IMR-90 (cell line): ENCODE results near the gene CYP21A2.

ENCODE experiments used
- CEBPB ChIP-seq: IDR thresholded peaks from 2 replicates; pipeline ENCODE4 v1.6.1; 2012; ENCODE audit warnings: low read depth, low read length, improper control_type of control experiment
- CHD1 ChIP-seq: IDR thresholded peaks from 2 replicates; pipeline ENCODE4 v1.6.1; 2012; ENCODE audit warnings: low read depth, low read length, improper control_type of control experiment
- CTCF ChIP-seq: conservative IDR thresholded peaks from 2 replicates; pipeline ENCODE4 v1.5.1; 2012; ENCODE audit warnings: mild to moderate bottlenecking, low read depth, low read length, improper control_type of control experiment
- ELK1 ChIP-seq: fragments of 150-350 bp; IDR thresholded peaks from 2 replicates; pipeline ENCODE4 v1.6.1; 2016; ENCODE audit warnings: low read depth, mild to moderate bottlenecking, low read length, moderate library complexity, borderline replicate concordance
- FOS ChIP-seq: fragments of 150-350 bp; IDR thresholded peaks from 2 replicates; pipeline ENCODE4 v1.6.1; 2016; ENCODE audit warnings: low read depth, low read length
- MAFK ChIP-seq: IDR thresholded peaks from 2 replicates; pipeline ENCODE4 v1.6.1; 2012; ENCODE audit warnings: low read depth, low read length, improper control_type of control experiment
- MAZ ChIP-seq: IDR thresholded peaks from 2 replicates; pipeline ENCODE4 v1.6.1; 2012; ENCODE audit warnings: low read depth, mild to moderate bottlenecking, low read length, improper control_type of control experiment, moderate library complexity, borderline replicate concordance
- MXI1 ChIP-seq: IDR thresholded peaks from 2 replicates; pipeline ENCODE4 v1.6.1; 2012; ENCODE audit warnings: low read depth, mild to moderate bottlenecking, low read length, moderate library complexity, borderline replicate concordance
- POLR2A ChIP-seq: IDR thresholded peaks from 2 replicates; pipeline ENCODE4 v1.6.1; 2012; ENCODE audit warnings: mild to moderate bottlenecking, low read depth, low read length
- RAD21 ChIP-seq: IDR thresholded peaks from 2 replicates; pipeline ENCODE4 v1.6.1; 2012; ENCODE audit warnings: low read length, improper control_type of control experiment
- RFX5 ChIP-seq: IDR thresholded peaks from 2 replicates; pipeline ENCODE4 v1.8.0; 2012; ENCODE audit warnings: low read depth, mild to moderate bottlenecking, low read length, moderate library complexity
- SMC3 ChIP-seq: fragments of 150-350 bp; IDR thresholded peaks from 2 replicates; pipeline ENCODE4 v1.6.1; 2016; ENCODE audit warnings: low read depth, mild to moderate bottlenecking, antibody characterized with exemption, low read length, moderate library complexity
- USF2 ChIP-seq: fragments of 150-350 bp; IDR thresholded peaks from 2 replicates; pipeline ENCODE4 v1.6.1; 2017; ENCODE audit warnings: mild to moderate bottlenecking, antibody characterized with exemption, low read length, low read depth

GRCh38 chr6:32082935-32083334 is 44.7 kb downstream of the CYP21A2 start:
- TF ChIP-seq POLR2A (no peak), RAD21 (no peak), CTCF (no peak), USF2 (no peak), MXI1 (no peak), MAFK (no peak), SMC3 (no peak), MAZ (no peak), RFX5 (no peak), CEBPB (no peak), FOS (no peak), ELK1 (no peak), CHD1 (no peak)
